ENCODE measurements around the gene C17orf75.

C17orf75 gene

GRCh38 chr17:32287804-32288511 is 54.0 kb downstream of the C17orf75 start:
- Histone ChIP-seq H2AFZ (ENCODE audit: low read length) (no peak overlapping the region), H3K27me3 (ENCODE audit: insufficient read depth, low read length, poor library complexity, severe bottlenecking) (no peaks in the 10 kb centered on the region), H3F3A (ENCODE audit: low read depth) (no peaks in the 10 kb centered on the region), H4K20me1 (ENCODE audit: insufficient read depth, low read length, poor library complexity, severe bottlenecking) (no peaks in the 10 kb centered on the region), H3K9me3 (ENCODE audit: insufficient read depth, low read depth, low read length) (no peaks in the 10 kb centered on the region), H3K9me2 (replicated peaks; ENCODE audit: low read depth, low read length) (no peaks in the 10 kb centered on the region), H3K79me2 (ENCODE audit: insufficient read depth, low read length) (no peaks in the 10 kb centered on the region), H3K9ac (ENCODE audit: low read depth, low read length, poor library complexity, severe bottlenecking) (no peak overlapping the region), H3K4me1 (ENCODE audit: insufficient read depth, low read length, poor library complexity, severe bottlenecking) (no peaks in the 10 kb centered on the region), H3K4me2 (ENCODE audit: low read depth, low read length, poor library complexity, severe bottlenecking) (no peak overlapping the region), H3K36me3 (ENCODE audit: insufficient read depth, low read length) (no peaks in the 10 kb centered on the region), H3K4me3 (ENCODE audit: low read length, poor library complexity, severe bottlenecking) (no peak overlapping the region)
- TF ChIP-seq CTCF (conservative IDR thresholded peaks at IDR 0.05; ENCODE audit: low read length): no peak
- no peak for TF ChIP-seq EZH2phosphoT487 (IDR thresholded peaks at IDR 0.05; ENCODE audit: borderline replicate concordance)

DNA sequence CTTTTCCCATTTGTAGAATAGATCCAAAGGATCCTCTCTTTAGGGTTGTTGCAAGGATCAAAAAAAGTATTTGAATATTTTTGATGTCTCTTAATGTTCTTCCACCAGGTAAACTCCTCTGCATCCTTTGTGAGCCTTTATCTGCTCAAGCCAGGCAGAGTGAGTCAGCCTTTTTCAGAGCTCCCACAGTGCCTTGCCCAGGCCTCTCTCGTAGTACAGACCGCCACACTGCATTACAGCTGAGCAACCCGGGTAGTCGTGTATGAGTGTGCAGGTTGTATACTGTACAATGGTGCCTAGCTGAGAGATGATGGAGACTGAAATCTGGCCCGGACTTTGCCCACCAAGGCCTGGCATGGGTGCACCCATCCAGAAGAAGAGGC is 55.5 kb downstream of the C17orf75 start:
- Histone ChIP-seq H2AFZ (ENCODE audit: low read length) (no peak overlapping the region), H3K4me2 (ENCODE audit: low read depth, low read length, poor library complexity, severe bottlenecking) (no peak overlapping the region), H3K4me1 (ENCODE audit: insufficient read depth, low read length, poor library complexity, severe bottlenecking) (no peaks in the 10 kb centered on the region), H3K9me2 (replicated peaks; ENCODE audit: low read depth, low read length) (no peaks in the 10 kb centered on the region), H3K27me3 (ENCODE audit: insufficient read depth, low read length, poor library complexity, severe bottlenecking) (no peaks in the 10 kb centered on the region), H3K36me3 (ENCODE audit: insufficient read depth, low read length) (no peaks in the 10 kb centered on the region), H4K20me1 (ENCODE audit: insufficient read depth, low read length, poor library complexity, severe bottlenecking) (no peaks in the 10 kb centered on the region), H3F3A (ENCODE audit: low read depth) (no peaks in the 10 kb centered on the region), H3K79me2 (ENCODE audit: insufficient read depth, low read length) (no peaks in the 10 kb centered on the region), H3K4me3 (ENCODE audit: low read length, poor library complexity, severe bottlenecking) (no peak overlapping the region), H3K9me3 (ENCODE audit: insufficient read depth, low read depth, low read length) (no peaks in the 10 kb centered on the region), H3K9ac (ENCODE audit: low read depth, low read length, poor library complexity, severe bottlenecking) (no peak overlapping the region)
- no peak for TF ChIP-seq CTCF (conservative IDR thresholded peaks at IDR 0.05; ENCODE audit: low read length)
- TF ChIP-seq EZH2phosphoT487 (IDR thresholded peaks at IDR 0.05; ENCODE audit: borderline replicate concordance): no peak

DNA sequence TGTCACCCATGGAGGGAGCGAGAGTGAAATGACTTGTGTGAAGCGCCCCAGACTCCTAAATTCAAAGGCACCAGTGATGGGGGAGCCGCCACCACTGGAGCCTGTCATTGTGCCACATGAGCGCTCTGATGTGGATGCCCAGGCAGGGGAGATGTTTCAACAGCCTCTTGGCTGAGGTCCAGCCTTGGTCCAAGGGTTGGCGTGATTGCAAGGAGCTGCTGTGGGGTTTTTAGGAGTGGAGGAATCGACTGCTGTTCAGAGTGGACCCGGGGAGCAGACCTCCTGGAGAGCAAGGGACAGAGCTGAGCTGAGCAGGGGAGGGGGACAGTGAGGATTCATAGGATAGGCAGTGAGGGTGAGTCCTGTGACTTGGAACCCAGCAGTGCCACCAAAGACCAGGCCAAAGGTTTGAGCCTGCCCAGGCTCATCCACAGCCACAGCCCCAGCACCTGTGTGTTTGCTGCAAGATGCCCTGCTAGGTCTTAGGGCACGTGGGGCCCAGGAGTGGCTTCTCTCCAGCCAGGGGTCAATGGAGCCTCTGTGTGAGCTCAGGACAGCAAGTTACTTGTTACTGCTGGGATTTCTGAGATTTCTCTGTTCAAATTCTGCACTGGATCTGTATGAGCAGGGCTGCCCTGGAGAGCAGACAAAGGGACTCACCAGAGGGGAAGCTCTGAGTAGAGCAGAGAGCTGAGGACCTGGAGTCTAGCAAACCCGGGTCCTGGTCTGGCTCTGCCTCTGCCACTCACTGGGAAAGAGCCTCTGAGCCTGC is 56.0 kb downstream of the C17orf75 start:
- Histone ChIP-seq H3K9ac (ENCODE audit: low read depth, low read length, poor library complexity, severe bottlenecking) (no peak overlapping the region), H3K36me3 (ENCODE audit: insufficient read depth, low read length) (no peaks in the 10 kb centered on the region), H4K20me1 (ENCODE audit: insufficient read depth, low read length, poor library complexity, severe bottlenecking) (no peaks in the 10 kb centered on the region), H3K27me3 (ENCODE audit: insufficient read depth, low read length, poor library complexity, severe bottlenecking) (no peaks in the 10 kb centered on the region), H2AFZ (ENCODE audit: low read length) (no peak overlapping the region; the same call in 1 of the 2 replicates), H3K79me2 (ENCODE audit: insufficient read depth, low read length) (no peaks in the 10 kb centered on the region), H3K4me3 (ENCODE audit: low read length, poor library complexity, severe bottlenecking) (no peak overlapping the region), H3K9me3 (ENCODE audit: insufficient read depth, low read depth, low read length) (no peaks in the 10 kb centered on the region), H3F3A (ENCODE audit: low read depth) (no peaks in the 10 kb centered on the region), H3K4me1 (ENCODE audit: insufficient read depth, low read length, poor library complexity, severe bottlenecking) (no peaks in the 10 kb centered on the region), H3K9me2 (replicated peaks; ENCODE audit: low read depth, low read length) (no peaks in the 10 kb centered on the region), H3K4me2 (ENCODE audit: low read depth, low read length, poor library complexity, severe bottlenecking) (no peak overlapping the region)
- TF ChIP-seq CTCF (conservative IDR thresholded peaks at IDR 0.05; ENCODE audit: low read length) (no peak), EZH2phosphoT487 (IDR thresholded peaks at IDR 0.05; ENCODE audit: borderline replicate concordance) (no peak)

All from Loucy (cell line).